Pancreas (tissue), 10 donors: Measurements from ENCODE around the gene MRPL44. TPM values are rescaled to one million over a fixed set of nuclear protein-coding genes. Genes with fewer than 3 reads are reported as not detected.

Source experiments
- ATAC-seq, 4 donors: fragments of 200-7000 bp; cut with Tn5 transposase; one replicate each; pipeline versions ENCODE4 v1.8.0 to v1.9.1; 2020; ENCODE audit warnings: mild to moderate bottlenecking in 4 of 4, moderate library complexity in 4 of 4
- DNase-seq, 6 donors: peaks; one replicate each; pipeline ENCODE4 v3.0.0-alpha.2; 2020
- FAIRE-seq: peaks from 2 replicates; lab custom pipeline; 2012; peaks lifted over from hg19 to GRCh38; lab: Jason Lieb, UNC
- H3K27ac ChIP-seq, 4 donors: fragments of 200-600 bp; sonication (generic); 1 replicate in 3 of 4; 2 replicates in 1 of 4; pipeline versions ENCODE4 v1.5.0 to v1.8.0; 2020
- H3K27me3 ChIP-seq, 4 donors: fragments of 200-600 bp; one replicate each; pipeline ENCODE4 v1.8.0; 2021
- H3K36me3 ChIP-seq, 3 donors: fragments of 200-600 bp; sonication (generic) in 1 of 3; one replicate each; pipeline versions ENCODE4 v1.5.0 to v1.8.0; 2020 to 2021
- H3K4me1 ChIP-seq, 3 donors: fragments of 200-600 bp; one replicate each; pipeline ENCODE4 v1.8.0; 2021
- H3K4me3 ChIP-seq, 4 donors: fragments of 200-600 bp; sonication (generic) in 2 of 4; one replicate each; pipeline versions ENCODE4 v1.5.0 to v1.8.0; 2020 to 2021
- H3K9me3 ChIP-seq, 4 donors: fragments of 200-600 bp; one replicate each; pipeline ENCODE4 v1.8.0; 2021
- WGBS, 2 donors: extraction: QIAGEN DNeasy Blood & Tissue Kit; methylation state at CpG; one replicate each; pipeline ENCODE4 v1.1.7; 2013; 5-methylcytosine and 5-hydroxymethylcytosine counted together
- intact Hi-C, 3 donors: fragments of 100-400 bp; cut with DNase I; formaldehyde crosslinking; loops; one replicate each; pipeline versions ENCODE4 v1.11.1 to v1.14.2; 2022
- polyA plus RNA-seq, 2 donors: library from polyadenylated mRNA; stranded (reverse); fragments of 200-250 nt; gene quantifications; one replicate each; pipeline ENCODE4 v1.2.3, GENCODE V29; 2013
- total RNA-seq, 6 donors: library from RNA; stranded (reverse); fragmentation: NEBNext Ultra II Directional in 4 of 6; extraction: Animal tissue kit (Norgen Biotek cat#: 25700) in 4 of 6; gene quantifications; one replicate each; pipeline versions ENCODE4 v1.2.1 to v1.2.4, GENCODE V29; 2021 to 2023
- TF ChIP-seq, protein P1 (sequence below), 4 donors: fragments of 200-600 bp; sonication (generic) in 3 of 4; IDR thresholded peaks; one replicate each; pipeline versions ENCODE4 v1.5.0 to v1.8.0; 2021; ENCODE audit warnings: antibody characterized with exemption in 4 of 4
- donor health status: healthy with polysubstance abuse.
- donor health status: DM: no; HTN: no; CAD: no; lungs with moderate emphysema.
- donor health status: DM: no; HTN: no; CAD: no.
- donor health status: control.
- donor health status: control.
- donor health status: Bipolar disorder and iron deficiency.
- donor health status: DM: yes; HTN: yes; CAD: no.
- donor health status: DM: no; HTN: no; CAD: no.
- donor health status: DM: no; HTN: no; CAD: no.
- donor health status: DM: yes; HTN: yes; CAD: no.

The MRPL44 gene
- total and polyA plus RNA-seq, 8 donors: 5.9 to 12.7 (median 9.6) TPM

DNA sequence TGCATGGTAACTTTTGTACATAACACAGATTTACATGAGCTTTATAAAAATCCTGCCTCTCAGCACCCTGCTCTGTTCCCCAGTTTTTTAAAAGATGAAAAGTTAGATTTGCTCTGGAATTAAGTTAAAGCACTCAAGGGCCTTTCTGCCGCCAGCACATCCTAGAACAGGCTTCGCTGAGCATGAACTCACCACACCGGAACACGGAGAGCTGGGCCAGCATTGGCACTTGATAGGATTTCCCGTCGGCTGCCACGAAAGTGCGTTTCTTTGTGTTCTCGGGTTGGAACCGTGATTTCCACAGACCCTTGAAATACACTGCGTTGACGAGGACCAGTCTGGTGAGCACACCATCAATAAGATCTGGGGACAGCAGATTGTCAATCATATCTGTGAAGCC lies 34.3 kb downstream of the MRPL44 start:
- no peaks in the 10 kb centered on the region for H3K27me3 ChIP-seq
- no peak overlapping the region for H3K27ac ChIP-seq
- DNase-seq (no peak), FAIRE-seq (no peak), ATAC-seq (no peak)
- H3K4me1 ChIP-seq: no peaks in the 10 kb centered on the region
- H3K4me3 ChIP-seq: no peak overlapping the region
- intact Hi-C loops: loop anchor here in 2 of 3 donors (5.0 kb wide), 1 partner anchor 291 kb away; no protein-coding TSS in a partner anchor
- H3K9me3 ChIP-seq: no peaks in the 10 kb centered on the region
- WGBS, 2 donors: 85 to 89% methylated on average over 12 of the region's 12 CpGs
- H3K36me3 ChIP-seq: no peaks in the 10 kb centered on the region
- TF ChIP-seq, protein P1, sequence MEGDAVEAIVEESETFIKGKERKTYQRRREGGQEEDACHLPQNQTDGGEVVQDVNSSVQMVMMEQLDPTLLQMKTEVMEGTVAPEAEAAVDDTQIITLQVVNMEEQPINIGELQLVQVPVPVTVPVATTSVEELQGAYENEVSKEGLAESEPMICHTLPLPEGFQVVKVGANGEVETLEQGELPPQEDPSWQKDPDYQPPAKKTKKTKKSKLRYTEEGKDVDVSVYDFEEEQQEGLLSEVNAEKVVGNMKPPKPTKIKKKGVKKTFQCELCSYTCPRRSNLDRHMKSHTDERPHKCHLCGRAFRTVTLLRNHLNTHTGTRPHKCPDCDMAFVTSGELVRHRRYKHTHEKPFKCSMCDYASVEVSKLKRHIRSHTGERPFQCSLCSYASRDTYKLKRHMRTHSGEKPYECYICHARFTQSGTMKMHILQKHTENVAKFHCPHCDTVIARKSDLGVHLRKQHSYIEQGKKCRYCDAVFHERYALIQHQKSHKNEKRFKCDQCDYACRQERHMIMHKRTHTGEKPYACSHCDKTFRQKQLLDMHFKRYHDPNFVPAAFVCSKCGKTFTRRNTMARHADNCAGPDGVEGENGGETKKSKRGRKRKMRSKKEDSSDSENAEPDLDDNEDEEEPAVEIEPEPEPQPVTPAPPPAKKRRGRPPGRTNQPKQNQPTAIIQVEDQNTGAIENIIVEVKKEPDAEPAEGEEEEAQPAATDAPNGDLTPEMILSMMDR (IDR thresholded peaks at IDR 0.05): no peak

DNA sequence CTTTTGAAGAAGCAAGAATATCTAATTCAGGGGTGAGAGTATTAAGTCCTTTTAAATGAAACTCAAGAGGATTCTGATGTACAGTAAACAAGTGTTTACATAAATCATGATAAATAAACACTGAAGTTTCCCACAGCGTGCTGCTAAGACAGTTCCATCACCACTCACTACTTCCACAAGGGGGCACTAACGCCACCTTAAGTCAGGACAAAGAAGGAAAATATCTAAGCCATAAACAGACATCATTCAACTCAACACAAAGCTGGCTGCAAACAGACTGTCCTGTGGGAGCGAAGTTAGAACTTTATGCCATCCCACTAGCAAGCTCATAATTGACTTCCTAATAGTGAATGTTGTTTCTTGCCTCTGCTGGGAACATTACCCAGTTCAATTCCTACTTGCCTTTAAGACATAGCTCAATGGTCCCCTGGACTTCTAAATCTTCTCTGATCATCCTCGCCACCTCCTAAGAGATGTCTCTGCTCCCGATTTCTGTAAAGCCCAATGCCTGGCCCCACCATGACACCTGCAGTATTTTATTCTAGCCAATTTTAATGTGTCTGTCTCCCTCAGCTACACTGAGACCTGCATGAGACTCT lies 36.5 kb downstream of the MRPL44 start:
- no peak overlapping the region for H3K27ac ChIP-seq
- DNase-seq (peak in 4 of 6 donors; percentile 28 to 65 (median 40)), FAIRE-seq (peak; percentile 92), ATAC-seq (peak; percentile 81 to 91 (median 86))
- H3K36me3 ChIP-seq: no peaks in the 10 kb centered on the region
- H3K27me3 ChIP-seq: no peaks in the 10 kb centered on the region
- 25 to 26% methylated on average over 5 of the region's 5 CpGs for WGBS, 2 donors
- intact Hi-C loops: loop anchor here in 2 of 3 donors (5.0 kb wide), 1 partner anchor 289 kb away; no protein-coding TSS in a partner anchor
- no peaks in the 10 kb centered on the region for H3K9me3 ChIP-seq
- no peak overlapping the region for H3K4me3 ChIP-seq
- H3K4me1 ChIP-seq: no peaks in the 10 kb centered on the region
- TF ChIP-seq, protein P1 (IDR thresholded peaks at IDR 0.05): peak; percentile 72 to 75 (median 74)

DNA sequence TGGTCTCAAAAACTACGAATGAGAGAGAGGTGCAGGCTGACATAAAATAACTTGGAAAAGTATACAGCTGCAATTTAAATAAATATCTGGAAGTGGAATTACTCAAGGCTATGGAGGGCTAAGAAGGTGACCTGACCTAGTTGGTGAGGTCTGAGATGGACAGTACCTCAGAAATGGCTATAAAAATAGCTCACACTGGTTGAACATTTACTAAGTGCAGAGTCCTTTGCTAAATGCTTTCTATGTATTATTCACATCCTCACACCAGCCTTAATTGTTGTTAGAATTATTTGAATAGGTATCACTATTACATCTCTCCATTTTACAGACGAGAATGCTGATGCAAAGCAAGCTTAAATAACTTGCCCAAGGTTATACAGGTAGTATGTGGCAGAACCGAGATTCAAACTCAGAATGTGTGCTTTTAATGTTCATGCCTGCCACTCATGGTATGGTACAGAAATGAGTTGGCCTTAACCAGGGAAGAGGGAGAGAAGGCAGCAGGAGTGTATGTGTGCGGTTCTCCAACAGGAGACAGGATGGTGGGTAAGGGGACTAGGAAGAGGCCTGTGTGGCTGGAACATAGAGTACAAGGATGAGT lies 37.4 kb downstream of the MRPL44 start:
- intact Hi-C loops: loop anchor here in 2 of 3 donors (5.0 kb wide), 1 partner anchor 288 kb away; no protein-coding TSS in a partner anchor
- no peak for FAIRE-seq
- TF ChIP-seq, protein P1 (IDR thresholded peaks at IDR 0.05): no peak

DNA sequence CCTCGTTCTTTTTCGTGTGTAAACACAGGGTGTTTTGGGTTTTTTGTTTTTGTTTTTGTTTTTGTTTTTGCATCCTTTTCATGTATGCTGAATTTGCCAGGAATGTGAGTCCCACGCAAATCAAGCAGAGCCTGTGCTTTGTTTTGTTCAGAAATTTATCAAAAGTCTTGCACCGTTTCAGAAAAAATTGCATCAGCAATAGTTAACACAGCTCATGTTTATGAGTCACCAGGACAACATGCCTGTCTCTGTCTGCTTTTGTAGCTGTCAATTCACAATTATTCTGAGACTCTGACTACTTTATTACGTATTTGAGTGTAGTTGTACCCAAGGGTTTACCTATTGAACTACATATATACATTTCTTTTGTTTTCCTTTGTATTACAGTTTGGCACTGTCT lies 38.3 kb downstream of the MRPL44 start:
- no peak overlapping the region for H3K27ac ChIP-seq
- H3K4me1 ChIP-seq: peaks cover 0 to 4% (median 0%) of the 10 kb centered on the region in 3 donors
- H3K4me3 ChIP-seq: no peak overlapping the region
- TF ChIP-seq, protein P1 (IDR thresholded peaks at IDR 0.05): no peak
- H3K9me3 ChIP-seq: no peaks in the 10 kb centered on the region
- H3K27me3 ChIP-seq: no peaks in the 10 kb centered on the region
- intact Hi-C loops: no loop called here
- no peaks in the 10 kb centered on the region for H3K36me3 ChIP-seq
- no peak for ATAC-seq
- 65 to 69% methylated on average over 5 of the region's 5 CpGs for WGBS, 2 donors
- DNase-seq: no peak
- no peak for FAIRE-seq

More for the DNA sequence above, 37.4 kb downstream of the MRPL44 start:
- Histone ChIP-seq H3K9me3 (no peaks in the 10 kb centered on the region), H3K27me3 (no peaks in the 10 kb centered on the region), H3K27ac (no peak overlapping the region), H3K36me3 (no peaks in the 10 kb centered on the region), H3K4me3 (no peak overlapping the region), H3K4me1 (peaks cover 0 to 4% (median 0%) of the 10 kb centered on the region in 3 donors)
- 73 to 75% methylated on average over 4 of the region's 4 CpGs for WGBS, 2 donors
- DNase-seq (no peak), ATAC-seq (no peak)

DNA sequence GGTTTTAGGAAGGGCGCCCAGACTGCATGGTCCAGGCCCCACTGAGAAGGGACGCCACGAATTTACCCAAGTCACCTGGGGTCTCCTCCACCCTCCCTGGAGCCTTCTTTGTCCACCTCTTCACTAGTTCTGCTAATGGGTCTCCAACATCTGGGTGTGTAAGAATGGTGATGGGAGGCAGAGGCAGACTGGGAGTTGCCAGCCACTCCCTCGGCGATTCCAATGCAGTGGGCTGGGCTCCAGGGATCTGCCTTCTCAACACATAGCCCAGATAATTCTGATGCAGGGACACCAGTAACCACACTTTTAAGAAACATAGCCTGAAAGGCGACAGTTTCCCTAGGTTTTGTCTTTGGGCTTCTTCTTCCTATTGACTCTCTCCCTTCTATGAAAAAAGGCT lies 39.1 kb downstream of the MRPL44 start:
- no peak overlapping the region for H3K27ac ChIP-seq
- H3K4me1 ChIP-seq: peaks cover 0 to 4% (median 0%) of the 10 kb centered on the region in 3 donors
- ATAC-seq (no peak), DNase-seq (no peak), FAIRE-seq (no peak)
- whole genome bisulfite sequencing, 2 donors: 86 to 91% methylated on average over 6 of the region's 6 CpGs
- no peaks in the 10 kb centered on the region for H3K27me3 ChIP-seq
- H3K4me3 ChIP-seq: no peak overlapping the region
- H3K9me3 ChIP-seq: no peaks in the 10 kb centered on the region
- TF ChIP-seq, protein P1 (IDR thresholded peaks at IDR 0.05): no peak
- intact Hi-C loops: no loop called here
- H3K36me3 ChIP-seq: no peaks in the 10 kb centered on the region
